Measurements from ENCODE around the gene DIS3L2. TPM values are rescaled to one million over a fixed set of nuclear protein-coding genes. Genes with fewer than 3 reads are reported as not detected.

DIS3L2 gene
- total RNA-seq, 1 donor from 2014 or later, result 11.8 TPM

GRCh38 chr2:232230560-232230959, 269.0 kb downstream of the DIS3L2 start:
- peak; percentile 87 for FAIRE-seq
- Histone ChIP-seq H3K27me3 (ENCODE audit: control insufficient read depth, insufficient read depth, low read length) (no peaks in the 10 kb centered on the region), H3K4me3 (ENCODE audit: low read depth, low read length) (no peak overlapping the region), H3K36me3 (ENCODE audit: control insufficient read depth, insufficient read depth, low read length) (peaks cover 1% of the 10 kb centered on the region)
- no peak for DNase-seq (ENCODE audit: low read depth)
- TF ChIP-seq, protein P1, sequence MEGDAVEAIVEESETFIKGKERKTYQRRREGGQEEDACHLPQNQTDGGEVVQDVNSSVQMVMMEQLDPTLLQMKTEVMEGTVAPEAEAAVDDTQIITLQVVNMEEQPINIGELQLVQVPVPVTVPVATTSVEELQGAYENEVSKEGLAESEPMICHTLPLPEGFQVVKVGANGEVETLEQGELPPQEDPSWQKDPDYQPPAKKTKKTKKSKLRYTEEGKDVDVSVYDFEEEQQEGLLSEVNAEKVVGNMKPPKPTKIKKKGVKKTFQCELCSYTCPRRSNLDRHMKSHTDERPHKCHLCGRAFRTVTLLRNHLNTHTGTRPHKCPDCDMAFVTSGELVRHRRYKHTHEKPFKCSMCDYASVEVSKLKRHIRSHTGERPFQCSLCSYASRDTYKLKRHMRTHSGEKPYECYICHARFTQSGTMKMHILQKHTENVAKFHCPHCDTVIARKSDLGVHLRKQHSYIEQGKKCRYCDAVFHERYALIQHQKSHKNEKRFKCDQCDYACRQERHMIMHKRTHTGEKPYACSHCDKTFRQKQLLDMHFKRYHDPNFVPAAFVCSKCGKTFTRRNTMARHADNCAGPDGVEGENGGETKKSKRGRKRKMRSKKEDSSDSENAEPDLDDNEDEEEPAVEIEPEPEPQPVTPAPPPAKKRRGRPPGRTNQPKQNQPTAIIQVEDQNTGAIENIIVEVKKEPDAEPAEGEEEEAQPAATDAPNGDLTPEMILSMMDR (IDR thresholded peaks at IDR 0.05; ENCODE audit: insufficient read depth, low read length, severe bottlenecking), result peak; percentile 54

- Histone ChIP-seq H3K4me3 (ENCODE audit: low read depth, low read length) (no peak overlapping the region), H3K36me3 (ENCODE audit: control insufficient read depth, insufficient read depth, low read length) (peaks cover 1% of the 10 kb centered on the region), H3K27me3 (ENCODE audit: control insufficient read depth, insufficient read depth, low read length) (no peaks in the 10 kb centered on the region)
- DNase-seq (ENCODE audit: low read depth) (no peak), FAIRE-seq (no peak)
- TF ChIP-seq, protein P1 (IDR thresholded peaks at IDR 0.05; ENCODE audit: insufficient read depth, low read length, severe bottlenecking), result no peak
Observed at GRCh38 chr2:232231554-232231953, 270.0 kb downstream of the DIS3L2 start.

GRCh38 chr2:232232915-232233314, 271.4 kb downstream of the DIS3L2 start:
- FAIRE-seq (peak; percentile 13), DNase-seq (ENCODE audit: low read depth) (no peak)
- TF ChIP-seq, protein P1 (IDR thresholded peaks at IDR 0.05; ENCODE audit: insufficient read depth, low read length, severe bottlenecking), result no peak

DNA sequence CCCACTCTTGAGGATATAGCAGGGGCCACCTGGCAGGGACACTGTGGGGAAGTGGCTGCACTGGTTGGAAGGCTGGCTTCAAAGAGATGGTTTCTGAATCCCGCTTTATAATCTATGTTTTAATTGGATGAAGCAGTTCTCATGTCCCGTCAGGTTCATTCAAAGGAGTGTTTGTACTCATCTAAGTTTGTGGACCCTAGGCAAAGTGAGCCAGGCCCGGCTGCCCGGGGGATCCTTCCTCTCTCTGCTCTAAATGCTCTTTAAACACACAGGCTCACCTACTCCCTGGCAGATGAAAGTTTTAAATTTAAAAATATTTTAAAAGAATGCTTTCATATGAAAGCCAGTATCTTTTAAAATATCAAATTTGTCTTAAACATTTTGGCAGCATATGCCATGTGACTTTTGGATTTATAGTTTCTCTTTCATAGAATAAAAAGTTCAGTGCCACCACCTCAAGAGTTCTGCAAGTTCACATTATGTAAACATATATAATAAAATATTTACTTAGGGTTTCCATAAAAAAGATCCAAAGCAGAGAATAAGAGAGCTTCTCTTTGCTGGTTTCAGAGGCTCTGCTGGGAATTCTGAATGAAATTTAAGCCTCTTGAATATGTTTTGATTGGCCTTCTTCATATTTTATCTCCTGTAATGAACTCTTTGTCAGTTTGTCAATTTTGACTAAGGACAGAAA, 273.6 kb downstream of the DIS3L2 start:
- peaks cover under 1% of the 10 kb centered on the region for H3K36me3 ChIP-seq (ENCODE audit: control insufficient read depth, insufficient read depth, low read length)
- FAIRE-seq (no peak), DNase-seq (ENCODE audit: low read depth) (no peak)
- no peaks in the 10 kb centered on the region for H3K27me3 ChIP-seq (ENCODE audit: control insufficient read depth, insufficient read depth, low read length)
- TF ChIP-seq, protein P1 (IDR thresholded peaks at IDR 0.05; ENCODE audit: insufficient read depth, low read length, severe bottlenecking), result no peak
- H3K4me3 ChIP-seq (ENCODE audit: low read depth, low read length), result no peak overlapping the region

More at GRCh38 chr2:232232915-232233314, 271.4 kb downstream of the DIS3L2 start:
- H3K27me3 ChIP-seq (ENCODE audit: control insufficient read depth, insufficient read depth, low read length), result no peaks in the 10 kb centered on the region
- H3K4me3 ChIP-seq (ENCODE audit: low read depth, low read length), result no peak overlapping the region
- H3K36me3 ChIP-seq (ENCODE audit: control insufficient read depth, insufficient read depth, low read length), result peaks cover 1% of the 10 kb centered on the region

DNA sequence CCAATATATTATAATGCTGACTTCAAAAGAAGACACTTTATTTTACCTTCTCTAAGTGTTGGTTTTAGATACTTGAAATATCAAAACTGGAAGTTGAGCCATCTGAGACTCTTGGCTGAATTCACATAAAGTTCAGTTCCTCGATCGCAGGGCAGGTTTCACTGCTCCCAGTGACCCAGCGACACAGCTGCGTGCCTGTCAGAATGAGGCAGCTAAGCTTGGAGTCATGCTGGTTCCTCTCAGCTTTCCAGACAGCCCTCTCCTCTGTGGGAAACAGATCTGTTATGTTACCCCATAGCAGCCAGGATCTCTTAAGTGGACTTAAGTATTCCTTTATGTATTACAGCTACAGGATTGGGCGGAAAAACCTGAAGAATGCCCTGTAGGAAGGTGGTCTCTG, 274.2 kb downstream of the DIS3L2 start:
- H3K36me3 ChIP-seq (ENCODE audit: control insufficient read depth, insufficient read depth, low read length), result no peaks in the 10 kb centered on the region
- no peaks in the 10 kb centered on the region for H3K27me3 ChIP-seq (ENCODE audit: control insufficient read depth, insufficient read depth, low read length)
- DNase-seq (ENCODE audit: low read depth) (peak; percentile 46), FAIRE-seq (no peak)
- no peak overlapping the region for H3K4me3 ChIP-seq (ENCODE audit: low read depth, low read length)
- TF ChIP-seq, protein P1 (IDR thresholded peaks at IDR 0.05; ENCODE audit: insufficient read depth, low read length, severe bottlenecking), result no peak

- DNase-seq (ENCODE audit: low read depth) (peak; percentile 94), FAIRE-seq (peak; percentile 43)
- TF ChIP-seq, protein P1 (IDR thresholded peaks at IDR 0.05; ENCODE audit: insufficient read depth, low read length, severe bottlenecking), result no peak
- Histone ChIP-seq H3K36me3 (ENCODE audit: control insufficient read depth, insufficient read depth, low read length) (no peaks in the 10 kb centered on the region), H3K4me3 (ENCODE audit: low read depth, low read length) (no peak overlapping the region), H3K27me3 (ENCODE audit: control insufficient read depth, insufficient read depth, low read length) (no peaks in the 10 kb centered on the region)
Observed at GRCh38 chr2:232236200-232236599, 274.7 kb downstream of the DIS3L2 start.

Measured in bronchial epithelial cell (primary cell).